Keratinocyte (primary cell): ENCODE measurements around the gene FAM13A. TPM values are rescaled to one million over a fixed set of nuclear protein-coding genes. Genes with fewer than 3 reads are reported as not detected.

ENCODE experiments used
- DNase-seq: peaks from one replicate; pipeline ENCODE4 v3.0.0-alpha.2; 2011; ENCODE audit warnings: low read depth, missing footprints, low spot score
- FAIRE-seq: peaks from 2 replicates; lab custom pipeline; 2011; peaks lifted over from hg19 to GRCh38; lab: Jason Lieb, UNC
- H2AFZ ChIP-seq: 2 replicates; pipeline ENCODE4 v1.6.0; 2012; ENCODE audit warnings: low read length, control low read depth, inconsistent platforms; ENCODE audit not compliant: control insufficient read depth
- H3K27ac ChIP-seq: 2 replicates; pipeline ENCODE4 v1.5.1; 2011; ENCODE audit warnings: low read length; ENCODE audit not compliant: control insufficient read depth, insufficient read depth
- H3K27me3 ChIP-seq: 3 replicates; pipeline ENCODE4 v1.6.0; 2011; ENCODE audit warnings: low read length; ENCODE audit not compliant: control insufficient read depth, insufficient read depth; ENCODE audit errors: extremely low read depth
- H3K36me3 ChIP-seq, 2 experiments: 2 replicates in 1 of 2; 3 replicates in 1 of 2; pipeline ENCODE4 v1.5.1; 2011; ENCODE audit warnings: low read length in 2 of 2, mild to moderate bottlenecking in 1 of 2; ENCODE audit not compliant: control insufficient read depth in 2 of 2, insufficient read depth in 2 of 2; ENCODE audit errors: extremely low read depth in 1 of 2
- H3K4me1 ChIP-seq: 3 replicates; pipeline ENCODE4 v1.5.1; 2011; ENCODE audit warnings: low read length; ENCODE audit not compliant: control insufficient read depth, insufficient read depth; ENCODE audit errors: extremely low read depth
- H3K4me2 ChIP-seq: 3 replicates; pipeline ENCODE4 v1.6.0; 2011; ENCODE audit warnings: low read depth, low read length; ENCODE audit not compliant: control insufficient read depth, insufficient read depth; ENCODE audit errors: extremely low read depth
- H3K4me3 ChIP-seq, 3 experiments: fragments of 200-600 bp in 1 of 3; sonication (generic) in 1 of 3; 2 replicates in 2 of 3; 3 replicates in 1 of 3; pipeline ENCODE4 v1.5.1; 2011 to 2016; ENCODE audit warnings: low read length in 3 of 3, mild to moderate bottlenecking in 3 of 3, control low read depth in 2 of 3, inconsistent platforms in 1 of 3, low read depth in 1 of 3, mixed read lengths in 1 of 3, mixed run types in 1 of 3, moderate library complexity in 1 of 3; ENCODE audit not compliant: control insufficient read depth in 2 of 3, insufficient read depth in 2 of 3; ENCODE audit errors: extremely low read depth in 1 of 3
- H3K79me2 ChIP-seq: 2 replicates; pipeline ENCODE4 v1.6.0; 2012; ENCODE audit warnings: low read length; ENCODE audit not compliant: control insufficient read depth, insufficient read depth
- H3K9ac ChIP-seq: 3 replicates; pipeline ENCODE4 v1.6.0; 2011; ENCODE audit warnings: low read length; ENCODE audit not compliant: control insufficient read depth, insufficient read depth; ENCODE audit errors: extremely low read depth
- H3K9me1 ChIP-seq: 3 replicates; pipeline ENCODE4 v1.6.0; 2011; ENCODE audit warnings: low read length; ENCODE audit not compliant: control insufficient read depth, insufficient read depth; ENCODE audit errors: extremely low read depth
- H3K9me3 ChIP-seq: 2 replicates; pipeline ENCODE4 v1.5.1; 2012; ENCODE audit warnings: low read depth, low read length; ENCODE audit not compliant: control insufficient read depth
- H4K20me1 ChIP-seq: 3 replicates; pipeline ENCODE4 v1.6.0; 2011; ENCODE audit warnings: low read length; ENCODE audit not compliant: control insufficient read depth, insufficient read depth; ENCODE audit errors: extremely low read depth
- CTCF ChIP-seq, 3 experiments: IDR thresholded peaks in 1 of 3; conservative IDR thresholded peaks in 1 of 3; optimal IDR thresholded peaks in 1 of 3; 2 replicates in 2 of 3; 3 replicates in 1 of 3; pipeline versions ENCODE3 to v1.5.1; 2011; ENCODE audit warnings: low read length in 3 of 3, mild to moderate bottlenecking in 3 of 3, moderate library complexity in 2 of 3, control low read depth in 1 of 3, inconsistent platforms in 1 of 3; ENCODE audit not compliant: insufficient read depth in 2 of 3; ENCODE audit errors: extremely low read depth in 1 of 3
- EZH2 ChIP-seq: IDR thresholded peaks from one replicate; pipeline ENCODE4 v1.6.1; 2012; ENCODE audit warnings: inconsistent platforms, mild to moderate bottlenecking, low read length, moderate library complexity
- dilution Hi-C: fragments of 300-500 bp; cut with MboI; formaldehyde crosslinking; loops from one replicate; pipeline ENCODE4 v1.7.0; 2020; ENCODE audit warnings: low sequenced_read_pairs; ENCODE audit not compliant: extremely low pct_ligation_motif_present
- polyA plus RNA-seq, 5 experiments: library from polyadenylated mRNA; depleted of rRNA in 3 of 5; stranded (reverse) in 3 of 5; stranded (forward) in 1 of 5; unstranded in 1 of 5; fragments of >200 nt; gene quantifications; 1 replicate in 1 of 5; 2 replicates in 3 of 5; 3 replicates in 1 of 5; pipeline versions ENCODE4 v1.2.1 to v1.2.3, GENCODE V29; 2011 to 2012; ENCODE audit warnings: missing spikeins in 2 of 5, low read depth in 1 of 5, low replicate concordance in 1 of 5

The FAM13A gene
- polyA plus RNA-seq, 1 donor (not counting 4 experiments of a cell fraction or from before 2014, with no cell fraction given): 6.0 TPM

GRCh38 chr4:88949605-88950004 lies 107.4 kb downstream of the FAM13A start:
- Histone ChIP-seq H3K4me2 (no peak overlapping the region), H3K9me1 (no peaks in the 10 kb centered on the region), H2AFZ (no peak overlapping the region), H3K27me3 (no peaks in the 10 kb centered on the region), H3K79me2 (no peaks in the 10 kb centered on the region), H3K4me3 (no peak overlapping the region), H3K4me1 (no peaks in the 10 kb centered on the region), H4K20me1 (no peaks in the 10 kb centered on the region), H3K36me3 (no peaks in the 10 kb centered on the region), H3K9ac (no peak overlapping the region), H3K9me3 (peaks cover 4% of the 10 kb centered on the region), H3K27ac (no peak overlapping the region)
- no peak for TF ChIP-seq EZH2
- no peak for TF ChIP-seq CTCF (optimal IDR thresholded peaks at IDR 0.05 in 1 of 3, IDR thresholded peaks at IDR 0.05 in 1 of 3, conservative IDR thresholded peaks at IDR 0.05 in 1 of 3; ENCODE audit: extremely low read depth in 1 of 3, insufficient read depth in 2 of 3, low read length in 3 of 3)
- FAIRE-seq: no peak
- no peak for DNase-seq
- dilution Hi-C loops: no loop called here

- no peaks in the 10 kb centered on the region for H3K36me3 ChIP-seq
- H3K27me3 ChIP-seq: no peaks in the 10 kb centered on the region
- dilution Hi-C loops: no loop called here
- peaks cover 8% of the 10 kb centered on the region for H3K4me1 ChIP-seq
- H3K9me3 ChIP-seq: no peaks in the 10 kb centered on the region
- no peak for TF ChIP-seq CTCF (optimal IDR thresholded peaks at IDR 0.05 in 1 of 3, IDR thresholded peaks at IDR 0.05 in 1 of 3, conservative IDR thresholded peaks at IDR 0.05 in 1 of 3; ENCODE audit: extremely low read depth in 1 of 3, insufficient read depth in 2 of 3, low read length in 3 of 3)
- TF ChIP-seq EZH2: no peak
- no peak overlapping the region for H3K27ac ChIP-seq
- H3K9ac ChIP-seq: no peak overlapping the region
- no peak overlapping the region for H3K4me3 ChIP-seq
- no peak overlapping the region for H3K4me2 ChIP-seq
- no peaks in the 10 kb centered on the region for H4K20me1 ChIP-seq
- DNase-seq (no peak), FAIRE-seq (no peak)
- H2AFZ ChIP-seq: no peak overlapping the region
- no peaks in the 10 kb centered on the region for H3K9me1 ChIP-seq
- H3K79me2 ChIP-seq: no peaks in the 10 kb centered on the region
Measured at GRCh38 chr4:88940506-88940905, 116.5 kb downstream of the FAM13A start.
